SKM-1 treated with dmso at 0.1 percent for 144 hours (cell line): ENCODE data around the gene VAT1.
"Not testable (repeated sequence)": the region's sequence is repeated elsewhere in the genome, so short reads cannot be mapped to it uniquely, and the experiment has no call there.

Experiments
- DNase-seq: peaks from one replicate; lab custom pipeline; 2025; ENCODE audit not compliant: unreplicated experiment; lab: John Stamatoyannopoulos, UW

VAT1 gene

GRCh38 chr17:42975701-42976100 is 46.5 kb downstream of the VAT1 start:
- not testable (repeated sequence) for DNase-seq

GRCh38 chr17:42975265-42975664 is 46.9 kb downstream of the VAT1 start:
- no peak for DNase-seq

- not testable (repeated sequence) for DNase-seq
Observed at GRCh38 chr17:42973323-42973722, 48.9 kb downstream of the VAT1 start.

- no peak for DNase-seq
Observed at GRCh38 chr17:42971589-42971988, 50.6 kb downstream of the VAT1 start.

- peak; percentile 30 for DNase-seq
Observed at GRCh38 chr17:42969001-42969581, 53.1 kb downstream of the VAT1 start.

- no peak for DNase-seq
Observed at GRCh38 chr17:42967925-42968324, 54.3 kb downstream of the VAT1 start.
